D341Med (cell line): ENCODE measurements around the gene GPR78.

Source experiments
- DNase-seq: peaks from one replicate; pipeline ENCODE4 v3.0.0; 2012; ENCODE audit warnings: low spot score

Gene GPR78

GRCh38 chr4:8580321-8581093 lies at the start of gene GPR78:
Gene GPR78, plus strand, starts transcription at chr4:8580392. Its CDS starts 591 bp downstream, at chr4:8580983.
- no peak for DNase-seq

- no peak for DNase-seq
These were observed 47.9 kb upstream of the GPR78 start for GRCh38 chr4:8532245-8532781.

DNA sequence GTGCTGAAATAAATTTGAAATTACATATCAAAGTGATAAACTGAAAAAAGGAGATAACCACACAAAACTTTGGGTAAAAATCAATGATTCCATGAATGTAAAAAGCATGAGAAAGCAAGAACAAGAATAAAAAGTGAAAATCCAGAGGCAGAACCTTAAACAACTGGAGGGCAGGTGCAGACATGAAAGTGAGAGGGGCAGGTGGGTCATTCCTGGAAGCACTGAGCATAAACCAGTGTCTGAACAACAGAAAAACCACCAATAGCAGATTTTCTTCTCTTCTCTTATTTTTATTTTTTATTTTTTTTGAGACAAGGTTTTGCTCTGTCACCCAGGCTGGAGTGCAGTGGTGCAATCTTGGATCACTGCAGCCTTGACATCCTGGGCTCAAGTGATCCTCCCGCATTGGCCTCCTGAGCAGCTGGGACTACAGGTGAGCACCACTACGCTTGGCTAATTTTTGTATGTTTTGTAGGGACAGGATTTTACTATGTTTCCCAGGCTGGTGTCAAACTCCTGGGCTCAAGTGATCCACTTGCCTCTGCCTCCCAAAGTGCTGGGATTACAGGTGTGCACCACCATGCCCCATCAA lies 46.8 kb upstream of the GPR78 start:
- DNase-seq = no peak

- no peak for DNase-seq
These were observed 46.1 kb upstream of the GPR78 start for GRCh38 chr4:8534129-8534528.

GRCh38 chr4:8534611-8535010 lies 45.6 kb upstream of the GPR78 start:
- no peak for DNase-seq

- DNase-seq = no peak
These were observed 43.7 kb upstream of the GPR78 start for GRCh38 chr4:8536467-8536866.

- DNase-seq = no peak
These were observed 43.1 kb upstream of the GPR78 start for GRCh38 chr4:8537041-8537461.

GRCh38 chr4:8538076-8538702 lies 42.0 kb upstream of the GPR78 start:
- DNase-seq = no peak

GRCh38 chr4:8538703-8539567 lies 41.3 kb upstream of the GPR78 start:
- no peak for DNase-seq

- DNase-seq = no peak
These were observed 40.5 kb upstream of the GPR78 start for GRCh38 chr4:8539661-8540060.

GRCh38 chr4:8540072-8540471 lies 40.1 kb upstream of the GPR78 start:
- no peak for DNase-seq

- DNase-seq = no peak
These were observed 39.6 kb upstream of the GPR78 start for GRCh38 chr4:8540586-8540985.

GRCh38 chr4:8540991-8541390 lies 39.2 kb upstream of the GPR78 start:
- DNase-seq = no peak

DNA sequence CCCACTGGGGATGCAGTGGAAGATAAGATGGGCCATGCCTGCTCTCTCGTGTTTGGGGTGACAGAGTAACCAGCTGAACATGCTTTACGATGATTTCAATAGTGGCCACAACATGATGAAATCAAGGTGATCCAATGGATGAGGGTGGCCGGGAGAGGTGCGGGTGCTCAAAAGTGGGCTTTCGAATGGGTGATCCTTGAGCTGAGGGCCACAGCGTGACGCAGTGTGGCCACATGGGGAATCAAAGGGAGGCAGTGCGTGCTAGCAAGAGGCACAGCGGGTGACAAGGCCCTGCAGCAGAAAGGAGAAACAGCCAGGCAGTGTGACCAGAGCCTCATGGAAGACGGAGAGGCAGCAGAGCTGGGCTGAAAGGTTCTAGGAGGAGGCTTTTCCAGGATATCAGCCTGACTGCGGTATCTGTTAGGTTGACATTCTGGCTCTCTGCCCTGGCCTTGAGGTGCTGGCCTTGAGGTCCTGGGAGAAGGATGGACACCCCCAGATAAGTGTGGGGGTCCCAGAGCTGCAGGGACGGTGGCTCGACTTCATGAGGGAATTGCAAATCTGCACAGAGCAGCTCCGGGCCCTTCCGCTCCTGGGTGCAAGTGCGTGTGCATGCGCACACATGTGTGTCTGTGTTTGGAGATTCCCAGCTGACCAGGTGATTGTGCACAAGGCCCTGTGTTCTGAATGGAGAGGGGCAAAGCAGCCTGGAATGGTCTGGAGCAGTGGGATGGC lies 38.0 kb upstream of the GPR78 start:
- DNase-seq = no peak

DNA sequence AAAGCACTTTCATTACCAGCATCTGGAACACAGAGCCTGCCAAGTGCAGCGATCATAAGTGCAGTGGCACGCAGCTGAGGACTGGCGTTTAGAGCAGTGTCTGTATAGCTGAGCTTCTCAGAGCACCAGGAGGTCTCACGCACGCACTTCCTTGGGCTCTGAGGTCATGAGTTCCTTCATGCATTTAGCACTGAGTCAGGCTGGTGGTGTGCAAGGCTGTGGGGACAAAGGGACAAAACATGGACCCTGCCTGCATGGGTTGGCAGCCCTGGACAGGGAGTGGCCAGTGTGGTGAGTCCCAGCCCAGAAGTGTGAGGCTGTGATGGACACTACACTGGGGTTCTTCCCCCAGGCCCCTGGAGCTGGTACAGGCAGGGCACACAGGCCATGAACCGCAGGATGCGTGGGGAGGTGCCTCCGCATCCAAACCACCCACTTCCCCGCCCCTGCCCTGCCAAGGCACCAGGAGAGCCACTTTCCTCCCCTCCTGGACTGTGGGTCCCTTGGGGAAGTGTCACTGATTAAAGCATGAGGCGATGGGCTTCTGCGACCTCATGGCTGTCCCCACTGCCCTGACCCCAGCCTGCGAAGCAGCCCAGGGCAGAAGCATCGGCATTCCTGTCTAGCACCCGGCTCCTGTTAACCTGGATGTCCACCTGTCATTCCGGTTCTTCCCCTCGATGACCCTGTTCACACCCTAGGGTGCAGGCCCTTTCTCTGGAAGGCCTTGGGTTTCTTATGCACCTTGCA lies 37.2 kb upstream of the GPR78 start:
- no peak for DNase-seq

GRCh38 chr4:8543623-8544022 lies 36.6 kb upstream of the GPR78 start:
- no peak for DNase-seq

- DNase-seq = peak; percentile 6
These were observed 35.9 kb upstream of the GPR78 start for GRCh38 chr4:8544282-8544681.

DNA sequence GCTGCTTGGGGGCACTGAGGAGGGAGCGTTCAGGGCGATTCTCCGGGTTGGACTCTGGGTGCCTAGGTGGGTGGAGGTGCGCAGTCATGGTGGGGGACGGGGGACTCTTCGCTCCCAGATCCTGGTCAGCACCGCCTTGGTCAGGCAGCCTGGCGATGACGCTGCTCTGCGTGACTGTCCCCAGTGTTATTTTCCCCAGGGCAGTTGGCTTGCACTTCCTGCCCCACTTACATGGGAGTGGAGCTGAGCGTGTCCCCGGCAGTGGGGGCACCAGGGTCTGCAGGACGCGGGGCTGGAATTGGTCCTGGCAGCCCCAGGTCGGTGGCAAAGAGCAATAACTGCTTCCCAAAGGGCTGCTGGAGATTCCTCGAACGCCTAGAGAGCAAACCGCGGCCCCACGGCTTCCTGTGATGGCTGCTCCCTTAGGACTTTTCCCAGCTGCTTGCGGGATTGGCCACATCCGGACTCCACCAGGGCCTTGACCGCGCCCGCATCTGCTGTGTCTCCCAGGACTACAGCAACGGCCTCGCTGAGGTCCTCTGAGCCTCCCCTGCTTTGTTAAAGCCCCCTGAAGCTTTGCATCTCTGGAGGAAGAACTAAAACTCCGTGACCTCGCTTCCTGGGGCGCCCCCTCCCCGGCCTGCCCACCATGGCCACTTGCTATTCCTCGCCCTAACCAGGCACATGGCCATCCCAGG lies 35.3 kb upstream of the GPR78 start:
- peak; percentile 20 for DNase-seq

GRCh38 chr4:8545439-8545765 lies 34.8 kb upstream of the GPR78 start:
- DNase-seq = no peak

DNA sequence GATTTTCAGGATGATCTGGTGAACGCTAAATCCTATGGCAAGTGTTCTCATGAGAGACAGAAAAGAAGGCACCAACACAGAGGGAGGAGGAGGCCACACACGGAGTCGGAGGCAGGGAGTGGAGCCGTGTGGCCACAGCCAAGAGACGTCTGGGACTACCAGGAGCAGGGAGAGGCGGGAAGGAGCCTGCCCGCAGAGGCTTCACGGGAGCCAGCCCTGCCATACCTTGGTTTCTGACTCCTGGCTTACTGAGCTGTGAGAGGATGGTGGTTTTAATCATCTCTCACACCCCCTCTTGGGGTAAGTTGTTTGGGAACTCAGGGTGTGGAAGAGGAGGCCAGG lies 33.5 kb upstream of the GPR78 start:
- DNase-seq = no peak
